ENCODE data around the gene DYNC1H1. TPM values are rescaled to one million over a fixed set of nuclear protein-coding genes. Genes with fewer than 3 reads are reported as not detected.

The DYNC1H1 gene
- polyA plus RNA-seq, 1 donor (not counting 4 experiments of a cell fraction or from before 2014, with no cell fraction given) = 166 TPM

GRCh38 chr14:102020058-102020971 lies 55.9 kb downstream of the DYNC1H1 start:
- peaks cover 57% of the 10 kb centered on the region in 2 experiments for H3K36me3 ChIP-seq (ENCODE audit: control insufficient read depth in 2 of 2, extremely low read depth in 1 of 2, insufficient read depth in 2 of 2, low read length in 2 of 2)
- H3K9me1 ChIP-seq (ENCODE audit: control insufficient read depth, extremely low read depth, insufficient read depth, low read length) = no peaks in the 10 kb centered on the region
- no peak for DNase-seq (ENCODE audit: low read depth, low spot score)
- no peaks in the 10 kb centered on the region for H3K79me2 ChIP-seq (ENCODE audit: control insufficient read depth, insufficient read depth, low read length)
- H2AFZ ChIP-seq (ENCODE audit: control insufficient read depth, low read length) = no peak overlapping the region
- H3K4me1 ChIP-seq (ENCODE audit: control insufficient read depth, extremely low read depth, insufficient read depth, low read length) = no peaks in the 10 kb centered on the region
- H3K4me3 ChIP-seq (ENCODE audit: control insufficient read depth in 2 of 3, extremely low read depth in 1 of 3, insufficient read depth in 2 of 3, low read depth in 1 of 3, low read length in 3 of 3) = no peak overlapping the region
- no peaks in the 10 kb centered on the region for H4K20me1 ChIP-seq (ENCODE audit: control insufficient read depth, extremely low read depth, insufficient read depth, low read length)
- no peak for FAIRE-seq
- dilution Hi-C loops (cut with MboI; ENCODE audit: extremely low pct_ligation_motif_present, low sequenced_read_pairs) = no loop called here
- no peak overlapping the region for H3K4me2 ChIP-seq (ENCODE audit: control insufficient read depth, extremely low read depth, insufficient read depth, low read depth, low read length)
- TF ChIP-seq EZH2 (IDR thresholded peaks at IDR 0.05; ENCODE audit: low read length) (no peak), CTCF (optimal IDR thresholded peaks at IDR 0.05 in 1 of 3, IDR thresholded peaks at IDR 0.05 in 1 of 3, conservative IDR thresholded peaks at IDR 0.05 in 1 of 3; ENCODE audit: extremely low read depth in 1 of 3, insufficient read depth in 2 of 3, low read length in 3 of 3) (no peak)
- H3K9me3 ChIP-seq (ENCODE audit: control insufficient read depth, low read depth, low read length) = no peaks in the 10 kb centered on the region
- H3K27ac ChIP-seq (ENCODE audit: control insufficient read depth, insufficient read depth, low read length) = no peak overlapping the region
- no peaks in the 10 kb centered on the region for H3K27me3 ChIP-seq (ENCODE audit: control insufficient read depth, extremely low read depth, insufficient read depth, low read length)
- H3K9ac ChIP-seq (ENCODE audit: control insufficient read depth, extremely low read depth, insufficient read depth, low read length) = no peak overlapping the region

GRCh38 chr14:102026934-102027333 lies 62.6 kb downstream of the DYNC1H1 start:
- Histone ChIP-seq H3K4me1 (ENCODE audit: control insufficient read depth, extremely low read depth, insufficient read depth, low read length) (peaks cover 16% of the 10 kb centered on the region), H3K36me3 (ENCODE audit: control insufficient read depth in 2 of 2, extremely low read depth in 1 of 2, insufficient read depth in 2 of 2, low read length in 2 of 2) (peaks cover 35 to 51% of the 10 kb centered on the region in 2 experiments), H3K4me3 (ENCODE audit: control insufficient read depth in 2 of 3, extremely low read depth in 1 of 3, insufficient read depth in 2 of 3, low read depth in 1 of 3, low read length in 3 of 3) (no peak overlapping the region), H3K27ac (ENCODE audit: control insufficient read depth, insufficient read depth, low read length) (no peak overlapping the region), H3K27me3 (ENCODE audit: control insufficient read depth, extremely low read depth, insufficient read depth, low read length) (no peaks in the 10 kb centered on the region), H2AFZ (ENCODE audit: control insufficient read depth, low read length) (no peak overlapping the region), H3K9me1 (ENCODE audit: control insufficient read depth, extremely low read depth, insufficient read depth, low read length) (peaks cover 3% of the 10 kb centered on the region), H4K20me1 (ENCODE audit: control insufficient read depth, extremely low read depth, insufficient read depth, low read length) (no peaks in the 10 kb centered on the region), H3K9ac (ENCODE audit: control insufficient read depth, extremely low read depth, insufficient read depth, low read length) (no peak overlapping the region), H3K9me3 (ENCODE audit: control insufficient read depth, low read depth, low read length) (no peaks in the 10 kb centered on the region), H3K4me2 (ENCODE audit: control insufficient read depth, extremely low read depth, insufficient read depth, low read depth, low read length) (no peak overlapping the region), H3K79me2 (ENCODE audit: control insufficient read depth, insufficient read depth, low read length) (no peaks in the 10 kb centered on the region)
- dilution Hi-C loops (cut with MboI; ENCODE audit: extremely low pct_ligation_motif_present, low sequenced_read_pairs) = no loop called here
- no peak for TF ChIP-seq EZH2 (IDR thresholded peaks at IDR 0.05; ENCODE audit: low read length)
- no peak for TF ChIP-seq CTCF (optimal IDR thresholded peaks at IDR 0.05 in 1 of 3, IDR thresholded peaks at IDR 0.05 in 1 of 3, conservative IDR thresholded peaks at IDR 0.05 in 1 of 3; ENCODE audit: extremely low read depth in 1 of 3, insufficient read depth in 2 of 3, low read length in 3 of 3)
- FAIRE-seq = peak; percentile 55
- no peak for DNase-seq (ENCODE audit: low read depth, low spot score)
